Muscle of arm (tissue), 14 donors: ENCODE measurements around the gene RPL5. TPM values are rescaled to one million over a fixed set of nuclear protein-coding genes. Genes with fewer than 3 reads are reported as not detected.
"Not testable (repeated sequence)": the region's sequence is repeated elsewhere in the genome, so short reads cannot be mapped to it uniquely, and the experiment has no call there.

ENCODE experiments used
- DNase-seq: peaks from one replicate; pipeline ENCODE4 v3.0.0-alpha.2; 2013
- long read RNA-seq, 11 donors: transcript quantifications; one replicate each; lab custom pipeline, GENCODE V29; 2026
- polyA plus RNA-seq, 12 donors: library from polyadenylated mRNA; unstranded; fragments of 120-200 nt; gene quantifications; one replicate each; pipeline ENCODE4 v1.2.1, GENCODE V29; 2013; ENCODE audit not compliant: insufficient read length in 12 of 12

Gene RPL5
- polyA plus RNA-seq, result 1,000 to 10,000 TPM; 2,263 to 3,008 (median 2,673) TPM
- long read RNA-seq, donor 1, transcript RPL5-208 (8 exons, 1,085 nt), result major isoform, 868 of 2,154 reads
- long read RNA-seq, donor 1, transcript RPL5-212 (4 exons, 733 nt), result minor isoform, 9 of 2,154 reads
- long read RNA-seq, donor 1, transcript RPL5-205 (3 exons, 1,210 nt), result minor isoform, 151 of 2,154 reads
- long read RNA-seq, donor 1, transcript RPL5-207 (2 exons, 271 nt), result minor isoform, 104 of 2,154 reads
- long read RNA-seq, donor 1, partial matches to known transcripts, result 971 of 2,154 reads
- long read RNA-seq, donor 1, other reads (novel, unspliced or antisense), result 43 of 2,154 reads
- long read RNA-seq, donor 2, transcript RPL5-212 (4 exons, 733 nt), result minor isoform, 8 of 2,028 reads
- long read RNA-seq, donor 2, transcript RPL5-205 (3 exons, 1,210 nt), result minor isoform, 185 of 2,028 reads
- long read RNA-seq, donor 2, transcript RPL5-207 (2 exons, 271 nt), result minor isoform, 54 of 2,028 reads
- long read RNA-seq, donor 2, transcript RPL5-208 (8 exons, 1,085 nt), result major isoform, 853 of 2,028 reads
- long read RNA-seq, donor 2, partial matches to known transcripts, result 895 of 2,028 reads
- long read RNA-seq, donor 2, other reads (novel, unspliced or antisense), result 28 of 2,028 reads
- long read RNA-seq, donor 3, transcript RPL5-205 (3 exons, 1,210 nt), result minor isoform, 41 of 1,064 reads
- long read RNA-seq, donor 3, transcript RPL5-208 (8 exons, 1,085 nt), result major isoform, 470 of 1,064 reads
- long read RNA-seq, donor 3, transcript RPL5-207 (2 exons, 271 nt), result minor isoform, 23 of 1,064 reads
- long read RNA-seq, donor 3, partial matches to known transcripts, result 502 of 1,064 reads
- long read RNA-seq, donor 3, other reads (novel, unspliced or antisense), result 15 of 1,064 reads
- long read RNA-seq, donor 4, transcript RPL5-208 (8 exons, 1,085 nt), result major isoform, 349 of 886 reads
- long read RNA-seq, donor 4, transcript RPL5-207 (2 exons, 271 nt), result minor isoform, 22 of 886 reads
- long read RNA-seq, donor 4, transcript RPL5-205 (3 exons, 1,210 nt), result minor isoform, 43 of 886 reads
- long read RNA-seq, donor 4, partial matches to known transcripts, result 456 of 886 reads
- long read RNA-seq, donor 4, other reads (novel, unspliced or antisense), result 10 of 886 reads
- long read RNA-seq, donor 5, transcript RPL5-207 (2 exons, 271 nt), result minor isoform, 46 of 1,925 reads
- long read RNA-seq, donor 5, transcript RPL5-205 (3 exons, 1,210 nt), result minor isoform, 96 of 1,925 reads
- long read RNA-seq, donor 5, transcript RPL5-208 (8 exons, 1,085 nt), result major isoform, 1,108 of 1,925 reads
- long read RNA-seq, donor 5, transcript RPL5-212 (4 exons, 733 nt), result minor isoform, 13 of 1,925 reads
- long read RNA-seq, donor 5, partial matches to known transcripts, result 614 of 1,925 reads
- long read RNA-seq, donor 5, other reads (novel, unspliced or antisense), result 42 of 1,925 reads
- long read RNA-seq, donor 6, transcript RPL5-211 (3 exons, 591 nt), result minor isoform, 5 of 1,407 reads
- long read RNA-seq, donor 6, transcript RPL5-205 (3 exons, 1,210 nt), result minor isoform, 84 of 1,407 reads
- long read RNA-seq, donor 6, transcript RPL5-208 (8 exons, 1,085 nt), result major isoform, 514 of 1,407 reads
- long read RNA-seq, donor 6, transcript RPL5-207 (2 exons, 271 nt), result minor isoform, 23 of 1,407 reads
- long read RNA-seq, donor 6, partial matches to known transcripts, result 762 of 1,407 reads
- long read RNA-seq, donor 6, other reads (novel, unspliced or antisense), result 15 of 1,407 reads
- long read RNA-seq, donor 7, transcript RPL5-212 (4 exons, 733 nt), result minor isoform, 7 of 1,012 reads
- long read RNA-seq, donor 7, transcript RPL5-205 (3 exons, 1,210 nt), result minor isoform, 61 of 1,012 reads
- long read RNA-seq, donor 7, transcript RPL5-207 (2 exons, 271 nt), result minor isoform, 24 of 1,012 reads
- long read RNA-seq, donor 7, transcript RPL5-208 (8 exons, 1,085 nt), result major isoform, 519 of 1,012 reads
- long read RNA-seq, donor 7, partial matches to known transcripts, result 380 of 1,012 reads
- long read RNA-seq, donor 7, other reads (novel, unspliced or antisense), result 18 of 1,012 reads
- long read RNA-seq, donor 8, transcript RPL5-207 (2 exons, 271 nt), result minor isoform, 42 of 2,113 reads
- long read RNA-seq, donor 8, transcript RPL5-212 (4 exons, 733 nt), result minor isoform, 17 of 2,113 reads
- long read RNA-seq, donor 8, transcript RPL5-205 (3 exons, 1,210 nt), result minor isoform, 64 of 2,113 reads
- long read RNA-seq, donor 8, transcript RPL5-208 (8 exons, 1,085 nt), result major isoform, 1,318 of 2,113 reads
- long read RNA-seq, donor 8, partial matches to known transcripts, result 597 of 2,113 reads
- long read RNA-seq, donor 8, other reads (novel, unspliced or antisense), result 67 of 2,113 reads
- long read RNA-seq, donor 9, transcript RPL5-205 (3 exons, 1,210 nt), result minor isoform, 90 of 1,230 reads
- long read RNA-seq, donor 9, transcript RPL5-208 (8 exons, 1,085 nt), result major isoform, 710 of 1,230 reads
- long read RNA-seq, donor 9, transcript RPL5-207 (2 exons, 271 nt), result minor isoform, 33 of 1,230 reads
- long read RNA-seq, donor 9, transcript RPL5-212 (4 exons, 733 nt), result minor isoform, 6 of 1,230 reads
- long read RNA-seq, donor 9, partial matches to known transcripts, result 371 of 1,230 reads
- long read RNA-seq, donor 9, other reads (novel, unspliced or antisense), result 14 of 1,230 reads
- long read RNA-seq, donor 10, transcript RPL5-205 (3 exons, 1,210 nt), result minor isoform, 50 of 1,647 reads
- long read RNA-seq, donor 10, transcript RPL5-207 (2 exons, 271 nt), result minor isoform, 38 of 1,647 reads
- long read RNA-seq, donor 10, transcript RPL5-208 (8 exons, 1,085 nt), result major isoform, 1,061 of 1,647 reads
- long read RNA-seq, donor 10, transcript RPL5-212 (4 exons, 733 nt), result minor isoform, 31 of 1,647 reads
- long read RNA-seq, donor 10, partial matches to known transcripts, result 435 of 1,647 reads
- long read RNA-seq, donor 10, other reads (novel, unspliced or antisense), result 23 of 1,647 reads
- long read RNA-seq, donor 11, transcript RPL5-208 (8 exons, 1,085 nt), result major isoform, 1,169 of 2,394 reads
- long read RNA-seq, donor 11, transcript RPL5-210 (7 exons, 896 nt), result minor isoform, 9 of 2,394 reads
- long read RNA-seq, donor 11, transcript RPL5-207 (2 exons, 271 nt), result minor isoform, 53 of 2,394 reads
- long read RNA-seq, donor 11, transcript RPL5-205 (3 exons, 1,210 nt), result minor isoform, 110 of 2,394 reads
- long read RNA-seq, donor 11, partial matches to known transcripts, result 984 of 2,394 reads
- long read RNA-seq, donor 11, other reads (novel, unspliced or antisense), result 59 of 2,394 reads

DNA sequence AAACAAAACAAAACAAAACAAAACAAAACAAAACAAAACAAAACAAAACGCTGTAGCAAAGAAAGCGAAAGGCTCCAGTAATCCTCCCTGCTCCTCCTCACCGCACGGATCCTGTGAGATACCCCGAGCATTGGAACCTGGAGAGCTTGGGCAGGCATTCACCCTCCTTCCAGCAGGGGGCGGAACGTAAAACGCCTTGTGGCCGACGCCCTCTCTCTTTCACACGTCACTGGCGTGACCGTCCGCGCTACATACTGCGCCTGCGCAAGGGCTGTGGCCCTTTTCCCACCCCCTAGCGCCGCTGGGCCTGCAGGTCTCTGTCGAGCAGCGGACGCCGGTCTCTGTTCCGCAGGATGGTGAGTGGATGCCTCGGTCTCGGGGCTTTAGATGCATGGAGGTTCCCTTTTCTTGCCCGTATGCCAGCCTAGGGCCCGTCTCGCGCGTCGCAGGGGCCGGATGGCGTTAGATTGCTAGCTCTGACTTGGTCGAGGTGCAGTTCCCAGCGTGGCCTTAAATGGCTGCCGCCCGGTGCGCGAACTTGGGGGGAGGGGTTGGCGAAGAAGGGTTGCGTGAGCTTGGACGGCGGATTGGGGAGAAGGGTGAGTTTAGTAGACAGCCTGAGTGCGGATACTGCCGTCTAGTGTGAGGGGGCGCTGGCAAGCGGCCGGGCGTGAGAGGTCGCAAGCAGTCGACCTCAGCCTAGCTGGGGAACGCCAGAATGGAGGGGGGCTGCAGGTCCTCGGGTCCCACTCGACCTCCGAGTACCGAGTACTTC is at the start of gene RPL5:
Gene RPL5 (plus strand): TSS at position 279 of the 775 bp plus-strand sequence. CDS start 75 bp downstream, at position 354.
- peak; percentile 99 for DNase-seq

GRCh38 chr1:92783550-92783949 is 48.3 kb upstream of the RPL5 start:
- not testable (repeated sequence) for DNase-seq

DNA sequence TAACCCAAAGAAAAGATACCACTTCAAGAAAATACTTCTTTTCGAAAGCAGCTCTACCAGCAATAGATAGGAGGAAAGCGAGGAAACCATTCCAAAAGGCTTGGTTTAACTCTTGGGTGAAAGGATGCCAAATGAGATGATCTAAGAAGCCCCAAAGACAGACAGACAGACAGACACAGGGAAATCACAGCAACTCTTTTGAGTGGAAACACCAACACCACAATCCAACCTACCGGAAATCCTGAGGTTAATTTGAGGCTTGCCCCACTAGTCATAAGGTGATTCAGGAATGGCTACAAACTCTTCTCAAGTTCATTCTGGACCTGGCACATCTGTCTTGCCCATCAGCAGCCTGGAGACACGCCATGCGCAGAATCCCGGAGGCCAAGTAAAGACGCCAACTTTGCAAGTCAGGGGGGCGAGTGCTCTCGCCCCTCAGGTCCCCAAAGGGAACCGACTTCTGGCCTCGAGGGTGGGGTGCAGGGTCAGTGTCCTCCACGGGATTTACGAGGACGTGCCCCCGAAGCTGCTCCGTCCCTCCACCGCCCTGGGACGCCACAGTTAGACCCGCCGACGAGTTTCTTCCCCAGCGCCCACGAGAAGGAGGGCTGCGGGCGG is 47.7 kb upstream of the RPL5 start:
- DNase-seq, result peak; percentile 71

DNA sequence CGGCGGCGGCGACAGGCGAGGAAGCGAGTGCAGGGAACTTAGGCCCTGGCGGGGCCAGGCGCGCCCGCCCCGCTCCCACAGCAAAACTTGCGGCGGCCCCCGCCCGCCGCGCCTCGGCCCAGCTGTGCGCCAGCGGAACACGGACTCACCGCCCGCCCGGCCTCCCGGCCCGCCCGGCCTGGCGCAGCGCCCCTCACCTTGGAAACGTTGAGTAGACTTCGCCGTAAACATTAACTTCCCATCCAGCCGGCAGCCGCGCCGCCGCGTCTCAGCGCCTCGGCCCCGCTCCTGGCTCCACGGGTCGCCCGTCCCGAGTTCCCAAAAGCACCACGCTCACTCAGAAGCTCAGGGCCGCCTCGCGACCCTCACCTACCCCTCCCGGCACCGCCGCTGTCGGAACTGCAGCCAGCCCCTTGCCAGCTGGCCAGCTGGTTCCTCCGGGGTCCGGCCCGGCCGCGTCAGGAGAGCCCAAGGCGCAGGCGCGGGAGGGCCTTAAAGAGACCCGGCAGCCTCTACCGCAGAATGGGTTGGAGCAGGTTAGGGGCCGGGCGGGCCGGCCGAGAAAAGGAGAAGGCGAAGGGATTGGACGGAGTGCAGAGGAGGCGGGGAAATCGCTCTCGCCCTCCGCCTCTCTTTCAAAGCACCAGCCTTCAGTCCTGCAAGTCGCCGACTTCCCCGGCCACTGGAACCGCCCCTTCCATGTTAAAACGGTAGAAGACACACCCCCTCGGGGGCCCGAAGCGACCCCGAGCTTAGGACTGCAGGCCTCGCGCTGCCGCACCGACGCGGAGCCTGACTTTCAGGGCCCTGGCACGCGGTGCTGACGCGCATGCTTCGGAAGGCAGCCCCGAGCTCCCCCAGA is 47.0 kb upstream of the RPL5 start, which contains the start of gene EVI5:
Gene EVI5 (minus strand): TSS at position 470 of the 862 bp plus-strand sequence. CDS start 48,562 bp downstream, outside the sequence.
- peak; percentile 96 for DNase-seq

DNA sequence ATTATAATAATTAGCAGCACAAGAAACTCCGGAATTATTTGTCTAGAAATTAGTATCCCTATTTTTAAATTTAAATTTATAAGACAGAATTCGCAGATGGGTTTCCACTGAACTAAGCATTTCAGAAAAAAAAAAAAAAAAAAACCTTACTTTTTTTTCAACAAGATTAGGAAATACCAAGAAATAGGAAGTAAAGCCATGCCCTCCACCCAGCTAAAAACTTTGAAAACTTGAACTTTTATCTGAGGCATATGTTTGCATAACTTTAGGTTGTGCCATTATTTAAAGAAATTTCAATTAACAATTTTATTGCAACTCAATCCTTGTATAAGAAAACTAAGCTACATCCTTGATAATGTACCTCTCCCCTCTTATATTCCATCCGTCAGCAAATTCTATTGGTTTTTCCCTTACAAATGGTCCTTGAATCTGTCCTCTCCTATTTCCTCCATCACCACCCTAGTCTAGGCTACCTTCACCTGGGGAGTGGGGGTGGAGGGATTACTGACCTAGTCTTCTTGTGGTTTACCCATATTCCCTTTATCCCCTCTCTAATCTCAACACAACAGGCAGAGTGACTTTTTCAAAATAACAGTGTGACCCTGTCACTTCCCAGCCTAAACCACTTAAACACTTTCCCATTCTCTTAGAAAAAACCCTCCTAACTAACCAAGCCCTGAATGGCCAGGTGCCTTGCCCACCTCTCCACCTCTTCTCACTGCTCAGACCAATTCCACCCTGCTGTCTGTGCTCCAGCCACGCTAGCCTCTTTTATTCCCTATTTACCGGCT is 45.5 kb upstream of the RPL5 start:
- DNase-seq, result no peak

- no peak for DNase-seq
These were observed 41.8 kb upstream of the RPL5 start for GRCh38 chr1:92790081-92790480.

GRCh38 chr1:92790867-92791266 is 41.0 kb upstream of the RPL5 start:
- no peak for DNase-seq

GRCh38 chr1:92791487-92792066 is 40.3 kb upstream of the RPL5 start:
- DNase-seq, result no peak

GRCh38 chr1:92792340-92792782 is 39.5 kb upstream of the RPL5 start:
- DNase-seq, result no peak

- no peak for DNase-seq
These were observed 36.7 kb upstream of the RPL5 start for GRCh38 chr1:92795166-92795565.

DNA sequence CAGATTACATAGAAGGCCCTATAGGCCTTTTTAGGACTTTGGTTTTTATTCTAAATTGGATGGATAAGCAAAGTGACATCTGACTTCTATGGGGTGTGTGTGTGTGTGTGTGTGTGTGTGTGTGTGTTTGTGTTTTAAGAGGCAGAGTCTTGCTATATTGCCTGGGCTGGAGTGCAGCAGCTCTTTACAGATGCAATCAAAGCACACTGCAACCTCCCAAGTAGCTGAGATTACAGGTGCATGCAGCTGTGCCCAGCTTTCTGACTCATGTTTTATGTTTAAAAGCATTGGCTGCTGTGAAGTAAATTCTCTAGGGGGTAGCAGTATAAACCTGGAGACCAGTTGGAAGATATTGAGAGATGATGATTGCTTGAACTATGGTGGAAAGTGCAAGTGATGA is 34.5 kb upstream of the RPL5 start:
- DNase-seq, result no peak

DNA sequence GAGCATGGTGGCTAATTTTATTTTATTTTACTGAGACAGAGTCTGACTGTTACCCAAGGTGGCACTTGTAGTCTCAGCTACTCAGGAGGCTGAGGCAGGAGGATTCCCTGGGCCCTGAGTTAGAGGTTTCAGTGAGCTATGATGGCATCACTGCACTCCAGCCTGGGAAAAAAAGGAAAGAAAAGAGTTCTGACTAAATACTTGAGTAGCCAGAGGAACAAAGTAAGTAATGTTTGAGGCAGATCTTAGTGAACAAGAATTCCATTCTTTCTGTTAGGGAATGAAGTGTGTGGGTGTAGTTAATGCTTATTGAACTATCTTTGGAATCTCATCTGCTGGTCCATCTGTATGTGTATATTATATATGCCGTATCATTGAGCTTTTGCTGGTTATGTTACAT is 33.9 kb upstream of the RPL5 start:
- no peak for DNase-seq

- no peak for DNase-seq
These were observed 28.5 kb upstream of the RPL5 start for GRCh38 chr1:92803140-92803887.
